Fibroblast of lung (primary cell): Measurements from ENCODE around the gene TMEM270. TPM values are rescaled to one million over a fixed set of nuclear protein-coding genes. Genes with fewer than 3 reads are reported as not detected.

ENCODE experiments used
- DNase-seq, 2 donors: peaks; one replicate each; pipeline versions ENCODE4 v3.0.0 to v3.0.0-alpha.2; 2010; ENCODE audit warnings: low read depth in 2 of 2
- H2AFZ ChIP-seq: 2 replicates; pipeline ENCODE4 v1.5.1; 2012; ENCODE audit warnings: low read length, control low read depth, inconsistent platforms
- H3K27ac ChIP-seq: 2 replicates; pipeline ENCODE4 v1.5.1; 2011; ENCODE audit warnings: low read length, control low read depth; ENCODE audit not compliant: insufficient read depth
- H3K27me3 ChIP-seq: 2 replicates; pipeline ENCODE4 v1.5.1; 2011; ENCODE audit warnings: mild to moderate bottlenecking, low read length; ENCODE audit not compliant: control insufficient read depth, insufficient read depth
- H3K36me3 ChIP-seq: 2 replicates; pipeline ENCODE4 v1.5.1; 2011; ENCODE audit warnings: low read length; ENCODE audit not compliant: control insufficient read depth, insufficient read depth
- H3K4me1 ChIP-seq: 2 replicates; pipeline ENCODE4 v1.5.1; 2011; ENCODE audit warnings: low read length; ENCODE audit not compliant: control insufficient read depth, insufficient read depth; ENCODE audit errors: extremely low read depth
- H3K4me2 ChIP-seq: 2 replicates; pipeline ENCODE4 v1.5.1; 2011; ENCODE audit warnings: low read length, control low read depth; ENCODE audit not compliant: insufficient read depth; ENCODE audit errors: extremely low read depth
- H3K4me3 ChIP-seq, 4 experiments: fragments of 200-600 bp in 1 of 4; sonication (generic) in 1 of 4; replicated peaks in 1 of 4; 2 replicates each; pipeline ENCODE4 v1.5.1; 2011 to 2016; ENCODE audit warnings: low read length in 4 of 4, low read depth in 3 of 4, mild to moderate bottlenecking in 3 of 4, control low read depth in 2 of 4, inconsistent platforms in 1 of 4, mixed read lengths in 1 of 4; ENCODE audit not compliant: insufficient read depth in 1 of 4; ENCODE audit errors: control extremely low read depth in 1 of 4
- H3K79me2 ChIP-seq: 2 replicates; pipeline ENCODE4 v1.5.1; 2012; ENCODE audit warnings: mild to moderate bottlenecking, low read length, inconsistent platforms; ENCODE audit not compliant: control insufficient read depth, insufficient read depth
- H3K9ac ChIP-seq: 2 replicates; pipeline ENCODE4 v1.5.1; 2011; ENCODE audit warnings: mild to moderate bottlenecking, low read length, control low read depth; ENCODE audit not compliant: insufficient read depth
- H3K9me3 ChIP-seq: 2 replicates; pipeline ENCODE4 v1.5.1; 2012; ENCODE audit warnings: low read depth, low read length; ENCODE audit not compliant: control insufficient read depth, insufficient read depth
- H4K20me1 ChIP-seq: 2 replicates; pipeline ENCODE4 v1.5.1; 2011; ENCODE audit warnings: low read length; ENCODE audit not compliant: control insufficient read depth, insufficient read depth; ENCODE audit errors: extremely low read depth
- CTCF ChIP-seq, 2 donors: IDR thresholded peaks in 1 of 2; conservative IDR thresholded peaks in 1 of 2; 1 replicate in 1 of 2; 2 replicates in 1 of 2; pipeline ENCODE4 v1.5.1; 2011 to 2012; ENCODE audit warnings: low read length in 2 of 2, control low read depth in 1 of 2, inconsistent platforms in 1 of 2, low read depth in 1 of 2, mild to moderate bottlenecking in 1 of 2
- EZH2 ChIP-seq: IDR thresholded peaks from 2 replicates; pipeline ENCODE4 v1.5.1; 2012; ENCODE audit warnings: low read length, control low read depth, mild to moderate bottlenecking; ENCODE audit errors: missing control alignments
- polyA plus RNA-seq, 2 donors: library from polyadenylated mRNA; depleted of rRNA in 1 of 2; stranded (reverse) in 1 of 2; unstranded in 1 of 2; fragments of >200 nt; gene quantifications; 2 replicates each; pipeline ENCODE4 v1.2.1, GENCODE V29; 2011 to 2012; ENCODE audit warnings: missing spikeins in 1 of 2
- total RNA-seq: library from RNA; depleted of rRNA; stranded (reverse); fragments of >200 nt; gene quantifications from 2 replicates; pipeline ENCODE4 v1.2.1, GENCODE V29; 2014

TMEM270 gene
- total and polyA plus RNA-seq, 2 donors (not counting 1 experiment from before 2014, with no cell fraction given), result not detected

GRCh38 chr7:73838642-73839041 lies 22.3 kb upstream of the TMEM270 start:
- no peaks in the 10 kb centered on the region for H3K9me3 ChIP-seq
- H3K4me2 ChIP-seq, result no peak overlapping the region
- DNase-seq, result no peak
- peaks cover 5% of the 10 kb centered on the region for H3K4me1 ChIP-seq
- no peaks in the 10 kb centered on the region for H3K27me3 ChIP-seq
- no peaks in the 10 kb centered on the region for H3K36me3 ChIP-seq
- TF ChIP-seq EZH2, result no peak
- no peak for TF ChIP-seq CTCF (conservative IDR thresholded peaks at IDR 0.05 in 1 of 2, IDR thresholded peaks at IDR 0.05 in 1 of 2; ENCODE audit: low read depth in 1 of 2, low read length in 2 of 2)
- H4K20me1 ChIP-seq, result no peaks in the 10 kb centered on the region
- H3K4me3 ChIP-seq, result no peak overlapping the region
- no peak overlapping the region for H3K27ac ChIP-seq
- no peak overlapping the region for H3K9ac ChIP-seq
- H3K79me2 ChIP-seq, result no peaks in the 10 kb centered on the region
- H2AFZ ChIP-seq, result no peak overlapping the region

- no peak for DNase-seq
- TF ChIP-seq CTCF (conservative IDR thresholded peaks at IDR 0.05 in 1 of 2, IDR thresholded peaks at IDR 0.05 in 1 of 2; ENCODE audit: low read depth in 1 of 2, low read length in 2 of 2) (no peak), EZH2 (no peak)
- no peak overlapping the region for H3K27ac ChIP-seq
These were observed 21.7 kb upstream of the TMEM270 start for GRCh38 chr7:73839290-73839689.

GRCh38 chr7:73839743-73840714 lies 20.9 kb upstream of the TMEM270 start:
- Histone ChIP-seq H3K36me3 (no peaks in the 10 kb centered on the region), H3K9me3 (no peaks in the 10 kb centered on the region), H3K4me2 (no peak overlapping the region), H3K9ac (no peak overlapping the region), H3K27ac (no peak overlapping the region), H4K20me1 (no peaks in the 10 kb centered on the region), H3K27me3 (no peaks in the 10 kb centered on the region), H3K79me2 (no peaks in the 10 kb centered on the region), H2AFZ (no peak overlapping the region), H3K4me1 (peaks cover 5% of the 10 kb centered on the region), H3K4me3 (no peak overlapping the region)
- TF ChIP-seq EZH2 (no peak), CTCF (conservative IDR thresholded peaks at IDR 0.05 in 1 of 2, IDR thresholded peaks at IDR 0.05 in 1 of 2; ENCODE audit: low read depth in 1 of 2, low read length in 2 of 2) (no peak)
- no peak for DNase-seq

More at GRCh38 chr7:73839290-73839689, 21.7 kb upstream of the TMEM270 start:
- no peaks in the 10 kb centered on the region for H3K36me3 ChIP-seq
- no peaks in the 10 kb centered on the region for H3K79me2 ChIP-seq
- no peak overlapping the region for H3K4me2 ChIP-seq
- H3K9ac ChIP-seq, result no peak overlapping the region
- no peak overlapping the region for H2AFZ ChIP-seq
- no peaks in the 10 kb centered on the region for H3K9me3 ChIP-seq
- no peaks in the 10 kb centered on the region for H3K27me3 ChIP-seq
- H4K20me1 ChIP-seq, result no peaks in the 10 kb centered on the region
- H3K4me1 ChIP-seq, result peaks cover 5% of the 10 kb centered on the region
- no peak overlapping the region for H3K4me3 ChIP-seq
